H1 (cell line): ENCODE measurements around the gene NR3C2. TPM values are rescaled to one million over a fixed set of nuclear protein-coding genes. Genes with fewer than 3 reads are reported as not detected.
A peak's percentile ranks its signal among the peaks of the same experiment; 100 is the strongest.

Experiments
- CTCF ChIA-PET: fragments of 300-600 bp; sonication (Branson Sonifier 250); formaldehyde crosslinking; loops from one replicate; lab custom pipeline; 2021; ENCODE audit not compliant: partially characterized antibody; lab: Charles Lee
- POLR2A ChIA-PET: fragments of 300-600 bp; sonication (Branson Sonifier 250); formaldehyde crosslinking; loops from one replicate; lab custom pipeline; 2021; ENCODE audit warnings: inconsistent platforms; ENCODE audit not compliant: partially characterized antibody; lab: Charles Lee
- DNase-seq, 2 experiments: peaks; one replicate each; pipeline versions ENCODE4 v3.0.0 to v3.0.0-alpha.2; 2010 to 2022; ENCODE audit warnings: low spot score in 2 of 2, low read depth in 1 of 2, mixed read lengths in 1 of 2
- FAIRE-seq: peaks from 2 replicates; lab custom pipeline; 2011; peaks lifted over from hg19 to GRCh38; lab: Jason Lieb, UNC
- H2AFZ ChIP-seq: 2 replicates; pipeline ENCODE4 v1.8.1; 2012; ENCODE audit warnings: low read length, inconsistent platforms
- H2AK5ac ChIP-seq: 2 replicates; pipeline ENCODE4 v1.6.1; 2013; ENCODE audit warnings: low read depth, low read length
- H2BK120ac ChIP-seq: replicated peaks from 2 replicates; pipeline ENCODE3; 2013; ENCODE audit warnings: low read depth, low read length, inconsistent platforms
- H2BK12ac ChIP-seq: 2 replicates; pipeline ENCODE4 v1.6.1; 2013; ENCODE audit warnings: low read depth, low read length
- H2BK15ac ChIP-seq: 2 replicates; pipeline ENCODE4 v1.6.1; 2013; ENCODE audit warnings: low read length
- H2BK20ac ChIP-seq: 2 replicates; pipeline ENCODE4 v1.6.1; 2013; ENCODE audit warnings: low read length
- H2BK5ac ChIP-seq: 2 replicates; pipeline ENCODE4 v1.6.1; 2013; ENCODE audit warnings: low read depth, low read length
- H3K14ac ChIP-seq: 2 replicates; pipeline ENCODE4 v1.6.1; 2013; ENCODE audit warnings: inconsistent platforms; ENCODE audit not compliant: insufficient read length
- H3K18ac ChIP-seq: 2 replicates; pipeline ENCODE4 v1.6.1; 2013; ENCODE audit warnings: low read length; ENCODE audit errors: extremely low read depth
- H3K23ac ChIP-seq: 2 replicates; pipeline ENCODE4 v1.6.1; 2013; ENCODE audit warnings: inconsistent platforms; ENCODE audit not compliant: insufficient read length
- H3K23me2 ChIP-seq: 2 replicates; pipeline ENCODE4 v1.6.1; 2013; ENCODE audit warnings: low read depth, low read length
- H3K27ac ChIP-seq: 2 replicates; pipeline ENCODE4 v1.6.1; 2011; ENCODE audit warnings: low read depth, low read length, inconsistent platforms
- H3K27me3 ChIP-seq, 4 experiments: replicated peaks in 1 of 4; 1 replicate in 1 of 4; 2 replicates in 3 of 4; pipeline versions ENCODE4 v1.6.1 to v1.8.1; 2011 to 2013; ENCODE audit warnings: low read length in 3 of 4, mild to moderate bottlenecking in 3 of 4, inconsistent platforms in 2 of 4, mixed read lengths in 2 of 4, moderate library complexity in 1 of 4; ENCODE audit not compliant: control insufficient read depth in 3 of 4, insufficient read depth in 3 of 4; ENCODE audit errors: extremely low read depth in 1 of 4
- H3K36me3 ChIP-seq, 4 experiments: 2 replicates each; pipeline versions ENCODE4 v1.6.1 to v1.8.1; 2011 to 2013; ENCODE audit warnings: mild to moderate bottlenecking in 4 of 4, low read length in 3 of 4, moderate library complexity in 2 of 4, control low read depth in 1 of 4, inconsistent platforms in 1 of 4; ENCODE audit not compliant: insufficient read depth in 4 of 4, control insufficient read depth in 2 of 4
- H3K4ac ChIP-seq: replicated peaks from 2 replicates; pipeline ENCODE3; 2013; ENCODE audit warnings: low read length, low read depth, mixed read lengths, inconsistent platforms; ENCODE audit not compliant: insufficient read length
- H3K4me1 ChIP-seq, 4 experiments: replicated peaks in 1 of 4; 1 replicate in 1 of 4; 2 replicates in 3 of 4; pipeline versions ENCODE4 v1.6.1 to v1.8.1; 2011 to 2013; ENCODE audit warnings: low read length in 3 of 4, inconsistent platforms in 2 of 4, mixed read lengths in 1 of 4; ENCODE audit not compliant: insufficient read depth in 4 of 4, control insufficient read depth in 3 of 4
- H3K4me2 ChIP-seq, 2 experiments: 2 replicates each; pipeline versions ENCODE4 v1.6.1 to v1.8.1; 2011 to 2013; ENCODE audit warnings: low read depth in 2 of 2, low read length in 2 of 2, control low read depth in 1 of 2, inconsistent platforms in 1 of 2, mild to moderate bottlenecking in 1 of 2; ENCODE audit not compliant: insufficient read depth in 1 of 2
- H3K4me3 ChIP-seq, 4 experiments: fragments of 200-600, 300-600 bp in 1 of 4; sonication (generic), shearing (Covaris generic), sonication (Bioruptor Twin) in 1 of 4; 2 replicates each; pipeline versions ENCODE4 v1.5.1 to v1.8.1; 2011 to 2016; ENCODE audit warnings: low read length in 4 of 4, low read depth in 3 of 4, control low read depth in 2 of 4, inconsistent platforms in 2 of 4, mild to moderate bottlenecking in 2 of 4, mixed read lengths in 1 of 4, moderate library complexity in 1 of 4; ENCODE audit not compliant: insufficient read depth in 2 of 4; ENCODE audit errors: extremely low read depth in 1 of 4
- H3K56ac ChIP-seq: replicated peaks from 2 replicates; pipeline ENCODE3; 2013; ENCODE audit warnings: low read depth, mild to moderate bottlenecking, mixed read lengths, low read length, inconsistent platforms; ENCODE audit not compliant: insufficient read length
- H3K79me1 ChIP-seq: 2 replicates; pipeline ENCODE4 v1.6.1; 2013; ENCODE audit warnings: low read depth, low read length, control low read depth
- H3K79me2 ChIP-seq, 2 experiments: 2 replicates each; pipeline versions ENCODE4 v1.6.1 to v1.8.1; 2012 to 2013; ENCODE audit warnings: low read length in 2 of 2, mild to moderate bottlenecking in 2 of 2, inconsistent platforms in 1 of 2; ENCODE audit not compliant: insufficient read depth in 2 of 2, control insufficient read depth in 1 of 2
- H3K9ac ChIP-seq, 4 experiments: replicated peaks in 1 of 4; 1 replicate in 1 of 4; 2 replicates in 3 of 4; pipeline versions ENCODE4 v1.6.1 to v1.8.1; 2011 to 2013; ENCODE audit warnings: low read depth in 3 of 4, low read length in 3 of 4, control low read depth in 2 of 4, mild to moderate bottlenecking in 2 of 4, moderate library complexity in 2 of 4, inconsistent platforms in 1 of 4; ENCODE audit errors: extremely low read depth in 1 of 4
- H3K9me3 ChIP-seq, 2 experiments: 2 replicates each; pipeline versions ENCODE4 v1.6.1 to v1.8.1; 2012 to 2013; ENCODE audit warnings: mild to moderate bottlenecking in 2 of 2, moderate library complexity in 2 of 2, control low read depth in 1 of 2, inconsistent platforms in 1 of 2, low read depth in 1 of 2, low read length in 1 of 2, mixed read lengths in 1 of 2; ENCODE audit not compliant: insufficient read depth in 2 of 2
- H4K20me1 ChIP-seq, 2 experiments: replicated peaks in 1 of 2; 2 replicates each; pipeline versions ENCODE3 to v1.8.1; 2011 to 2013; ENCODE audit warnings: inconsistent platforms in 2 of 2, low read length in 2 of 2, mild to moderate bottlenecking in 1 of 2; ENCODE audit not compliant: insufficient read depth in 2 of 2, control insufficient read depth in 1 of 2
- H4K5ac ChIP-seq: 2 replicates; pipeline ENCODE4 v1.6.1; 2013; ENCODE audit warnings: low read length, low read depth, mixed read lengths, inconsistent platforms; ENCODE audit not compliant: insufficient read length
- H4K8ac ChIP-seq: 2 replicates; pipeline ENCODE4 v1.8.0; 2013; ENCODE audit warnings: mild to moderate bottlenecking, moderate library complexity, low read length, inconsistent platforms; ENCODE audit not compliant: insufficient read depth; ENCODE audit errors: extremely low read depth
- H4K91ac ChIP-seq: replicated peaks from 2 replicates; pipeline ENCODE3; 2013; ENCODE audit warnings: low read length, mixed read lengths, inconsistent platforms; ENCODE audit not compliant: insufficient read length
- EP300 ChIP-seq, 2 experiments: IDR thresholded peaks; 1 replicate in 1 of 2; 2 replicates in 1 of 2; pipeline ENCODE4 v1.6.1; 2011 to 2012; ENCODE audit warnings: low read depth in 2 of 2, low read length in 2 of 2, mild to moderate bottlenecking in 2 of 2, borderline replicate concordance in 1 of 2, inconsistent platforms in 1 of 2, moderate library complexity in 1 of 2
- TEAD4 ChIP-seq: IDR thresholded peaks from 2 replicates; pipeline ENCODE4 v1.6.1; 2012; ENCODE audit warnings: low read depth, low read length, inconsistent platforms, mixed read lengths
- WGBS, 2 experiments: shearing (Covaris generic) in 1 of 2; methylation state at CpG; one replicate each; pipeline versions ENCODE4 v1.1.6 to v1.1.7; 2013 to 2015; ENCODE audit warnings: low lambda C conversion rate in 2 of 2, mixed read lengths in 2 of 2, inconsistent platforms in 1 of 2, low coverage in 1 of 2, missing lambda C conversion rate in 1 of 2; ENCODE audit not compliant: insufficient replicate concordance in 2 of 2, insufficient coverage in 1 of 2, insufficient read length in 1 of 2; ENCODE audit errors: extremely low coverage in 1 of 2, missing lambda C conversion rate in 1 of 2; 5-methylcytosine and 5-hydroxymethylcytosine counted together
- polyA plus RNA-seq, 7 experiments: library from polyadenylated mRNA; depleted of rRNA in 3 of 7; stranded (reverse) in 5 of 7; unstranded in 2 of 7; fragments of >200 nt in 5 of 7; fragments of 200-250 nt in 2 of 7; gene quantifications; 1 replicate in 5 of 7; 2 replicates in 1 of 7; 4 replicates in 1 of 7; pipeline versions ENCODE4 v1.2.1 to v1.2.3, GENCODE V29; 2011 to 2013; ENCODE audit warnings: missing spikeins in 2 of 7, mixed read lengths in 2 of 7
- total RNA-seq: library from RNA; stranded (reverse); fragmentation: NEBNext Ultra II Directional; extraction: Animal tissue kit (Norgen Biotek cat#: 25700); gene quantifications from 2 replicates; pipeline ENCODE4 v1.2.1, GENCODE V29; 2021

Gene NR3C2
- total and polyA plus RNA-seq, 2 of the 8 experiments (the other 6 are each of a cell fraction or from before 2014, with no cell fraction given): 0.80 to 3.9 TPM

DNA sequence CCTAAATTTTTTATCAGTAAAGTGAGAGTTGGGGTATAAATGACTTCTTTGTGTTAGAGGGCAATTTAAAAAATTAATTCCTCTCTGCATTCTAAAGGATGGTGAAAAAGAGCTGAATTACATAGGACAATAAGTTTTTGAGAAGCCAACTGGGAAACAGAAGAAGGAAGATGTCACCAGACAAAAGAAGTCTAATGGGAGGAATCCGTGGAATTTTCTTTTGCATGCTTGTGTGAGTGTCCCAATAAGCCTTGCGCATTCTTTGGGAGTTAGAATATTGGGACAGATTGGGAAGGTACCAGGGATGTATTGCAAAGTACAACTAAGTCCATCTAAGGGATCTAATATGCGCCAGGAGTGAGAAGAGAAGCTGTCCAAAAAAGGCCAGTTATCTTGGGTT, 35.1 kb upstream of the NR3C2 start:
- no peak overlapping the region for H2BK120ac ChIP-seq
- no peaks in the 10 kb centered on the region for H3K23me2 ChIP-seq
- 35% methylated on average over 3 of the region's 3 CpGs; no CpG with 5 or more reads in 1 of the 2 experiments for WGBS, 2 experiments
- TF ChIP-seq EP300 (IDR thresholded peaks at IDR 0.05; ENCODE audit: borderline replicate concordance in 1 of 2, low read depth in 2 of 2, low read length in 2 of 2) (no peak), TEAD4 (peak; percentile 77)
- TF ChIP-seq, all 59 proteins: peak for 1
- H3K36me3 ChIP-seq: no peaks in the 10 kb centered on the region
- FAIRE-seq: no peak
- ChIA-PET CTCF (interaction anchor here (0.6 kb wide), 1 partner anchor 222 kb away, joined by 3 read pairs; no protein-coding TSS in a partner anchor), POLR2A (no interaction called here)
- no peaks in the 10 kb centered on the region for H3K4me1 ChIP-seq
- no peaks in the 10 kb centered on the region for H3K79me2 ChIP-seq
- H3K9ac ChIP-seq: no peak overlapping the region
- no peak overlapping the region for H3K14ac ChIP-seq
- H4K5ac ChIP-seq: no peak overlapping the region
- no peak for DNase-seq
- H3K27ac ChIP-seq: no peak overlapping the region
- no peak overlapping the region for H3K23ac ChIP-seq
- no peak overlapping the region for H2AK5ac ChIP-seq
- H3K18ac ChIP-seq: no peak overlapping the region
- no peak overlapping the region for H2BK20ac ChIP-seq
- no peaks in the 10 kb centered on the region for H3K79me1 ChIP-seq
- H4K8ac ChIP-seq: no peak overlapping the region
- H2BK15ac ChIP-seq: no peak overlapping the region
- H2AFZ ChIP-seq: no peak overlapping the region
- H3K4me2 ChIP-seq: no peak overlapping the region
- H4K91ac ChIP-seq: no peak overlapping the region
- no peak overlapping the region for H3K4me3 ChIP-seq
- H3K56ac ChIP-seq: no peak overlapping the region
- H3K27me3 ChIP-seq: no peaks in the 10 kb centered on the region
- no peaks in the 10 kb centered on the region for H3K9me3 ChIP-seq
- no peaks in the 10 kb centered on the region for H4K20me1 ChIP-seq
- no peak overlapping the region for H3K4ac ChIP-seq
- H2BK5ac ChIP-seq: no peak overlapping the region
- no peak overlapping the region for H2BK12ac ChIP-seq
